Pons (tissue), 1 donor: ENCODE measurements around the gene FOXB2.
"Not testable (repeated sequence)": the region's sequence is repeated elsewhere in the genome, so short reads cannot be mapped to it uniquely, and the experiment has no call there.

Experiments
- DNase-seq: peaks from one replicate; pipeline ENCODE4 v3.0.0-alpha.2; 2016; ENCODE audit warnings: low spot score

Gene FOXB2

GRCh38 chr9:77016526-77017504, 2.6 kb upstream of the FOXB2 start:
- DNase-seq: no peak

- no peak for DNase-seq
Observed at GRCh38 chr9:77017505-77017894, 2.0 kb upstream of the FOXB2 start.

GRCh38 chr9:77018058-77018968, 1.1 kb upstream of the FOXB2 start:
- DNase-seq: no peak

- DNase-seq: no peak
Observed at GRCh38 chr9:77018969-77019235, 553 bp upstream of the FOXB2 start.

GRCh38 chr9:77019926-77020412, 514 bp downstream of the FOXB2 start:
- DNase-seq: no peak

- no peak for DNase-seq
Observed at GRCh38 chr9:77020413-77021290, 1.2 kb downstream of the FOXB2 start.

- no peak for DNase-seq
Observed at GRCh38 chr9:77021291-77021894, 1.9 kb downstream of the FOXB2 start.

- DNase-seq: no peak
Observed at GRCh38 chr9:77021922-77022782, 2.7 kb downstream of the FOXB2 start.

- no peak for DNase-seq
Observed at GRCh38 chr9:77022783-77023440, 3.5 kb downstream of the FOXB2 start.

GRCh38 chr9:77023726-77024125, 4.3 kb downstream of the FOXB2 start:
- no peak for DNase-seq

GRCh38 chr9:77024776-77025545, 5.5 kb downstream of the FOXB2 start:
- no peak for DNase-seq

GRCh38 chr9:77028478-77028877, 9.0 kb downstream of the FOXB2 start:
- no peak for DNase-seq

- DNase-seq: no peak
Observed at GRCh38 chr9:77030045-77030444, 10.6 kb downstream of the FOXB2 start.

GRCh38 chr9:77038281-77039036, 19.0 kb downstream of the FOXB2 start:
- no peak for DNase-seq

- DNase-seq: no peak
Observed at GRCh38 chr9:77040340-77040739, 20.9 kb downstream of the FOXB2 start.

GRCh38 chr9:77043743-77044142, 24.3 kb downstream of the FOXB2 start:
- DNase-seq: not testable (repeated sequence)

- not testable (repeated sequence) for DNase-seq
Observed at GRCh38 chr9:77060681-77061080, 41.2 kb downstream of the FOXB2 start.

- DNase-seq: no peak
Observed at GRCh38 chr9:77063645-77064285, 44.3 kb downstream of the FOXB2 start.
